Mesendoderm (in vitro differentiated cells): ENCODE data around the gene PALS2.

Experiments
- DNase-seq: peaks from one replicate; pipeline ENCODE4 v3.0.0; 2013
- H2AK5ac ChIP-seq: 2 replicates; pipeline ENCODE4 v1.6.1; 2013; ENCODE audit warnings: low read length, inconsistent platforms
- H2BK120ac ChIP-seq: 2 replicates; pipeline ENCODE4 v1.6.1; 2013; ENCODE audit warnings: low read depth, mild to moderate bottlenecking, low read length, moderate library complexity, mixed read lengths
- H2BK15ac ChIP-seq: replicated peaks from 2 replicates; pipeline ENCODE4 v1.6.1; 2013; ENCODE audit warnings: low read depth, mild to moderate bottlenecking, moderate library complexity
- H2BK5ac ChIP-seq: 2 replicates; pipeline ENCODE4 v1.6.1; 2013; ENCODE audit warnings: low read length, inconsistent platforms
- H3K18ac ChIP-seq: 2 replicates; pipeline ENCODE4 v1.6.1; 2013; ENCODE audit warnings: mild to moderate bottlenecking, low read length, mixed read lengths
- H3K23ac ChIP-seq: one replicate; pipeline ENCODE4 v1.6.1; 2013; ENCODE audit warnings: low read length
- H3K27ac ChIP-seq: 2 replicates; pipeline ENCODE4 v1.5.1; 2013; ENCODE audit warnings: low read depth, mild to moderate bottlenecking, inconsistent platforms, low read length, moderate library complexity
- H3K27me3 ChIP-seq: 2 replicates; pipeline ENCODE4 v1.6.1; 2013; ENCODE audit warnings: low read length, control low read depth, mild to moderate bottlenecking, inconsistent platforms; ENCODE audit not compliant: insufficient read depth, poor library complexity
- H3K36me3 ChIP-seq: 2 replicates; pipeline ENCODE4 v1.6.1; 2013; ENCODE audit warnings: low read length, inconsistent platforms; ENCODE audit not compliant: control insufficient read depth, insufficient read depth
- H3K4ac ChIP-seq: one replicate; pipeline ENCODE4 v1.6.1; 2013; ENCODE audit warnings: low read depth, mild to moderate bottlenecking, low read length, moderate library complexity
- H3K4me1 ChIP-seq: 2 replicates; pipeline ENCODE4 v1.6.1; 2013; ENCODE audit warnings: low read depth, low read length, inconsistent platforms; ENCODE audit not compliant: control insufficient read depth
- H3K4me2 ChIP-seq: 2 replicates; pipeline ENCODE4 v1.6.1; 2013; ENCODE audit warnings: low read length
- H3K4me3 ChIP-seq: 2 replicates; pipeline ENCODE4 v1.5.1; 2013; ENCODE audit warnings: mild to moderate bottlenecking, low read length
- H3K56ac ChIP-seq: one replicate; pipeline ENCODE4 v1.6.1; 2013; ENCODE audit warnings: low read length
- H3K79me1 ChIP-seq: 2 replicates; pipeline ENCODE4 v1.6.1; 2013; ENCODE audit warnings: low read length, inconsistent platforms
- H3K79me2 ChIP-seq: 2 replicates; pipeline ENCODE4 v1.6.1; 2013; ENCODE audit warnings: mild to moderate bottlenecking, low read length; ENCODE audit not compliant: control insufficient read depth, insufficient read depth
- H3K9ac ChIP-seq: 2 replicates; pipeline ENCODE4 v1.6.1; 2013; ENCODE audit warnings: low read length, inconsistent platforms
- H4K5ac ChIP-seq: one replicate; pipeline ENCODE4 v1.6.1; 2013; ENCODE audit warnings: low read length
- H4K8ac ChIP-seq: one replicate; pipeline ENCODE4 v1.6.1; 2013; ENCODE audit warnings: low read depth, mild to moderate bottlenecking, control low read depth, low read length, moderate library complexity
- WGBS: extraction: QIAGEN DNeasy Blood & Tissue Kit; methylation state at CpG from one replicate; pipeline ENCODE4 v1.1.7; 2013; ENCODE audit warnings: low lambda C conversion rate, missing lambda C conversion rate; ENCODE audit not compliant: insufficient coverage; ENCODE audit errors: extremely low coverage; 5-methylcytosine and 5-hydroxymethylcytosine counted together

Gene PALS2

DNA sequence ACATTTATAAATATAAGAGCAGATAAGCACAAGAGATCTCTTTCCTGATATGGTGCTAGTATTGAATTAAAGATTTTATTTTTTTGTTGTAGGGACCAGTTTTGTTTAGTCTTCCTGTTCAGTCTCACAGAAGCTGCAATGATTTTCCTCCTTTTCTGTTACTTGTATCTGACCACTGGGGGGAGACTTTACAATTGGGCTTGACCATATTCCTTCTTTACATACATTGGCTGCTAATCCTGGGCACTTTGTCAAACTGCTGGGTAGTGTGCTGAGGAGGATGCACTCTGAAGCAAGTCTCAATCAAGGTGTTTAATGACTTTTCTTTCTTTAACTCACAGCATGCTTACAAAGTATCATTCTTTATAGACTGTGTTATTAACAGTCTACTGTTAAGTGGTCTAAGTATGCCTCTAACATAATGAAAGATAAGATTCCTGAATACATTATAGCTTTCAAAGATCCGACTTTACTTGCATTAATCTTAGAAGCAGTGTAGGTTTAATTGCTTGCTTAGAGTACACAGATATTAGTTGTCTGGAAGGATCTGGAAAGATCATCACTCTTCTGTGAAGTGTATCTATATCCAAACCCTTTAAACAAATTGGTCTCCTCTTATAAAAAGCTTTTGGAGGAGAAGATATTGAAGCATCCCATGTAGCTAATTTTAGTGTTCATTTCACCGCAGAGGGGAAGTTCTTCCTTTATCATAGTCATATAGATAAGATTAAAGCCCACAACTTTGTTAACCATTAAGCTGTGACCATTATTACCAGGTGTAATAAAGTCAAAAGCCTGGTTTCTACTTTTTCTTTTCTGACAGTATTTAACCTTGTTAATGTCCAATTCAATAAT lies 3.1 kb downstream of the PALS2 start:
- no peak overlapping the region for H3K56ac ChIP-seq
- peak; percentile 83 for DNase-seq
- H2AK5ac ChIP-seq: no peak overlapping the region
- H3K4me1 ChIP-seq: peaks cover 5% of the 10 kb centered on the region
- H2BK5ac ChIP-seq: no peak overlapping the region
- H3K27ac ChIP-seq: no peak overlapping the region
- no peak overlapping the region for H3K4ac ChIP-seq
- H2BK15ac ChIP-seq: no peak overlapping the region
- no CpG with 5 or more reads among the region's 2 CpGs for WGBS
- peaks cover 52% of the 10 kb centered on the region for H3K79me2 ChIP-seq
- H4K5ac ChIP-seq: no peak overlapping the region
- H3K18ac ChIP-seq: no peak overlapping the region
- H3K36me3 ChIP-seq: no peaks in the 10 kb centered on the region
- H3K9ac ChIP-seq: no peak overlapping the region
- H3K27me3 ChIP-seq: no peaks in the 10 kb centered on the region
- H4K8ac ChIP-seq: no peak overlapping the region
- peaks cover 2% of the 10 kb centered on the region for H3K79me1 ChIP-seq
- no peak overlapping the region for H3K4me2 ChIP-seq
- no peak overlapping the region for H3K4me3 ChIP-seq
- H2BK120ac ChIP-seq: no peak overlapping the region
- no peak overlapping the region for H3K23ac ChIP-seq

DNA sequence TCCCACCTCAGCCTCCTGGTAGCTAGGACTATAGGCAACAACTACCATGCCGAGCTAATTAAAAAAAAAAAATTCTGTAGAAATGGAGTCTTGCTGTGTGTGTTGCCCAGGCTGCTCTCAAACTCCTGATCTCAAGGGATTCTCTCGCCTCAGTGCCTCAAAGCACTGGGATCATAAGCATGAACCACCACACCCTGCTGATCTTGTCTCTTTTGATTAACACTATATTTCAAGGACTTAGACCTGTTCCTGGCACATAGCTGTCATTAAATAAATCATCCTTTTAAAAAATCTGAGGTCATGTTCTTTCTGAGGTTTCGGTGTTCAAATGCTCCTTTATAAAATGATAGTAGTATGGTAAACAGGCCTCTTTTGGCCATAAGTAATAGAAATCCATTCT lies 4.8 kb downstream of the PALS2 start:
- DNase-seq: no peak
- Histone ChIP-seq H3K18ac (no peak overlapping the region), H3K36me3 (no peaks in the 10 kb centered on the region), H3K4me2 (no peak overlapping the region), H3K27ac (no peak overlapping the region), H2BK120ac (no peak overlapping the region), H2AK5ac (no peak overlapping the region), H4K8ac (no peak overlapping the region), H3K9ac (no peak overlapping the region), H4K5ac (no peak overlapping the region), H3K56ac (no peak overlapping the region), H3K4ac (no peak overlapping the region), H3K27me3 (no peaks in the 10 kb centered on the region), H3K4me1 (peaks cover 2% of the 10 kb centered on the region), H2BK15ac (no peak overlapping the region), H3K4me3 (no peak overlapping the region), H2BK5ac (no peak overlapping the region), H3K79me1 (peaks cover 2% of the 10 kb centered on the region), H3K23ac (no peak overlapping the region), H3K79me2 (peaks cover 58% of the 10 kb centered on the region)
- WGBS: no CpG with 5 or more reads among the region's 3 CpGs

DNA sequence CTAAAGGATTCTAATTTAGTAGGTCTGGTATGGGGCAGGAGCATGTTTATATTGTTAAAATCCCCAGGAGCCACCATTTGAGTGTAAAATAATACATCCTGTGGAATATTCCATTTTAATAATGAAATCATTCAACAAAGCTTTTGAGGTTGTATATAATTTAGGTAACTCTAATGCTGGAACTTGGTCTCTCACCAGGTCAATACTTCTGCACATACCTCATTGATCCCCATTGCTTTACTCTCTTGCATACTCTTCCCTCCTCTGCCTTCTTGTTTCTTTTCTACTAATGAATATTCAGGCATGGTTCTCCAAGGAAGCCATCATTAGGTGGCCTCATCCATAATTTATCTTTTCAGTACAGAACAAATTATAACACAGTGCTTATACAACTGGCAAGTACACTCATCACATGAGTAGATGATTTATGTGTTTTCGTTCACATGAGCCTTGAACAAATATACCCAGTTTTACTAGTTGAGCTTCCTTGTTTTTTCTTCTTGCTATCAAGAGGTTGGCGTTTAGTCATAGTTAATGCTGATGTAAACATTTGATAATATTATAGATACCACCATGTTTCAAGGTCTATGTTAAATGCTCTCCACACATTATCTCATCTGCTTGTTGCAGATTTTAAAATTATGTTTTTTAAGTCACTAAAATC lies 7.2 kb downstream of the PALS2 start:
- no peak overlapping the region for H4K8ac ChIP-seq
- no peak overlapping the region for H3K4me3 ChIP-seq
- H3K27me3 ChIP-seq: no peaks in the 10 kb centered on the region
- H3K9ac ChIP-seq: no peak overlapping the region
- peaks cover 2% of the 10 kb centered on the region for H3K79me1 ChIP-seq
- H3K4me1 ChIP-seq: no peaks in the 10 kb centered on the region
- no peak for DNase-seq
- no peak overlapping the region for H2AK5ac ChIP-seq
- H2BK120ac ChIP-seq: no peak overlapping the region
- H3K18ac ChIP-seq: no peak overlapping the region
- no peak overlapping the region for H2BK15ac ChIP-seq
- no peak overlapping the region for H3K27ac ChIP-seq
- H3K4me2 ChIP-seq: no peak overlapping the region
- peaks cover 47% of the 10 kb centered on the region for H3K79me2 ChIP-seq
- H3K23ac ChIP-seq: no peak overlapping the region
- no peak overlapping the region for H4K5ac ChIP-seq
- no peak overlapping the region for H3K4ac ChIP-seq
- no peaks in the 10 kb centered on the region for H3K36me3 ChIP-seq
- H3K56ac ChIP-seq: no peak overlapping the region
- H2BK5ac ChIP-seq: no peak overlapping the region
- WGBS: no CpG with 5 or more reads among the region's 2 CpGs

DNA sequence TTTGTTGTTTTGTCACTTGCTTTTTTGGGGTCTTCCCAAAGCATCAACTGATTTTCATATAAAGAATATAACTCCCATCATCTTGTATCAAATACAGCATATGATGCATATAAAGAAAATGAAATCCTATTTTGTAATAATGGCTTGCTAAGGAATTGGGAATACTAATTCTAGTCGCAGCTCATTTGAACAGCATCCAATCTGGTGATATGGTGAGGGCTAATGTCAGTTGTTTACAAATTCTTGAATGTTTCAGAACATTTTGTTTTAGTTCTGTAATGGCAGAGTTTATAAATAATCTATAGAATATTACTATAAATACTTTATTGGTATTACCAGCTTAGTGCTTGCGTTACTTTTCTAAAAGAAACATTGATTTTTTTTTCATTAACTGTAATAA lies 8.9 kb downstream of the PALS2 start:
- no peak overlapping the region for H3K4me2 ChIP-seq
- H4K8ac ChIP-seq: no peak overlapping the region
- no peak for DNase-seq
- no peak overlapping the region for H2BK15ac ChIP-seq
- no peak overlapping the region for H3K27ac ChIP-seq
- no peaks in the 10 kb centered on the region for H3K27me3 ChIP-seq
- H3K56ac ChIP-seq: no peak overlapping the region
- no CpG with 5 or more reads among the region's 2 CpGs for WGBS
- H2BK120ac ChIP-seq: no peak overlapping the region
- H3K4me3 ChIP-seq: no peak overlapping the region
- H3K23ac ChIP-seq: no peak overlapping the region
- H3K18ac ChIP-seq: no peak overlapping the region
- no peak overlapping the region for H3K4ac ChIP-seq
- no peaks in the 10 kb centered on the region for H3K36me3 ChIP-seq
- H3K9ac ChIP-seq: no peak overlapping the region
- H3K79me2 ChIP-seq: peaks cover 51% of the 10 kb centered on the region
- no peak overlapping the region for H2AK5ac ChIP-seq
- no peaks in the 10 kb centered on the region for H3K4me1 ChIP-seq
- no peak overlapping the region for H2BK5ac ChIP-seq
- no peak overlapping the region for H4K5ac ChIP-seq
- H3K79me1 ChIP-seq: peaks cover 2% of the 10 kb centered on the region

DNA sequence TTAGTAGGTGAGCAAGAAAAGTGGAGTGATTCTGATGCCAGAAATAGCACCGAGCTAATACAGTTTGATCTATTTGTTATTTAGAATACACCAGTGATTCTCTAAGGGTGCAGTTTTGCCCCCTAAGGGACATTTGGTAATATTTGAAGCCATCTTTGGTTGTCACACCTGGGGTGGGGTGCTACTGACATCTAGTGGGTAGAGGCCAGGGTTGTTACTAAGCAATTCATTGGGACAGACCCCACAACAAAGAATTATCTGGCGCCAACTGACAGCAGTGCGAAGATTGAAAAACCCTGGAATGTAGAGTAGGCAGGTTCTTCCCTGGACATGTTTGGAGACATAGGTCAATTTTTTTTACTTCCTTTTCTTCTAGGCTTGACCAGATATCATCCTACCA lies 14.6 kb downstream of the PALS2 start:
- no peak overlapping the region for H4K8ac ChIP-seq
- H3K4me2 ChIP-seq: no peak overlapping the region
- no peaks in the 10 kb centered on the region for H3K4me1 ChIP-seq
- H2BK120ac ChIP-seq: no peak overlapping the region
- H3K36me3 ChIP-seq: no peaks in the 10 kb centered on the region
- H3K9ac ChIP-seq: no peak overlapping the region
- H3K56ac ChIP-seq: no peak overlapping the region
- H3K23ac ChIP-seq: no peak overlapping the region
- no peak overlapping the region for H2AK5ac ChIP-seq
- H3K4ac ChIP-seq: no peak overlapping the region
- H4K5ac ChIP-seq: no peak overlapping the region
- H3K79me2 ChIP-seq: peaks cover 51% of the 10 kb centered on the region
- DNase-seq: peak; percentile 85
- peaks cover 3% of the 10 kb centered on the region for H3K79me1 ChIP-seq
- H3K27me3 ChIP-seq: no peaks in the 10 kb centered on the region
- no peak overlapping the region for H2BK5ac ChIP-seq
- H3K4me3 ChIP-seq: no peak overlapping the region
- H2BK15ac ChIP-seq: no peak overlapping the region
- no peak overlapping the region for H3K18ac ChIP-seq
- no peak overlapping the region for H3K27ac ChIP-seq
- no CpG with 5 or more reads among the region's 3 CpGs for WGBS
